HG03442 (cell line): ENCODE results near the gene SLC4A7.
"Not testable (repeated sequence)": the region's sequence is repeated elsewhere in the genome, so short reads cannot be mapped to it uniquely, and the experiment has no call there.

ENCODE experiments used
- ATAC-seq: cut with Tn5 transposase; IDR thresholded peaks from one replicate; pipeline ENCODE4 v1.9.1; 2021; ENCODE audit warnings: mild to moderate bottlenecking, moderate library complexity; ENCODE audit not compliant: unreplicated experiment

The SLC4A7 gene

DNA sequence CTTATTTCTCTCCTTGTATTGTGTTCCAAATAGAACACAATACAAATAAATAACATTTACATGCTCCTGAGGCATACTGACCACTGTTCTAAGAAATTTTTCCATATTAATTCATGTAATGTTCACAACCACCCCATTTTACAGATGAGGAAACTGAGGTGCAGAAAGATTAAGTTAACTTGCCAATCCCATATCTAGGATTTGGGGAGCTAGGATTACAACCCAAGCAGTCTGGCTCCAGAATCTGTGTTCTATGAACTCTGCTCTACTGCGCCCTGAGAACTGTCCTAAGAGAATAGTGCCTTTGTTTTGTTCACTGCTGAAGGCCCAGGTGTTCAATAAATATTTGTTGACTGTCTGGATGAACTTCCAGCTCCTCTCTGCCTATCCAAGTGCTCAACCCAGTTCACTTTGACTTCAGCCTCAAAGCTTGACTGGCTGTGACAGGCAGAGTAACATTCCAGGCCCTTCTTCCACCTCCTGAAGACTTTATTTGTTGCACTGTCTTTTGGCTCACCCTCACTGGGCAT, 118.1 kb downstream of the SLC4A7 start:
- no peak for ATAC-seq

DNA sequence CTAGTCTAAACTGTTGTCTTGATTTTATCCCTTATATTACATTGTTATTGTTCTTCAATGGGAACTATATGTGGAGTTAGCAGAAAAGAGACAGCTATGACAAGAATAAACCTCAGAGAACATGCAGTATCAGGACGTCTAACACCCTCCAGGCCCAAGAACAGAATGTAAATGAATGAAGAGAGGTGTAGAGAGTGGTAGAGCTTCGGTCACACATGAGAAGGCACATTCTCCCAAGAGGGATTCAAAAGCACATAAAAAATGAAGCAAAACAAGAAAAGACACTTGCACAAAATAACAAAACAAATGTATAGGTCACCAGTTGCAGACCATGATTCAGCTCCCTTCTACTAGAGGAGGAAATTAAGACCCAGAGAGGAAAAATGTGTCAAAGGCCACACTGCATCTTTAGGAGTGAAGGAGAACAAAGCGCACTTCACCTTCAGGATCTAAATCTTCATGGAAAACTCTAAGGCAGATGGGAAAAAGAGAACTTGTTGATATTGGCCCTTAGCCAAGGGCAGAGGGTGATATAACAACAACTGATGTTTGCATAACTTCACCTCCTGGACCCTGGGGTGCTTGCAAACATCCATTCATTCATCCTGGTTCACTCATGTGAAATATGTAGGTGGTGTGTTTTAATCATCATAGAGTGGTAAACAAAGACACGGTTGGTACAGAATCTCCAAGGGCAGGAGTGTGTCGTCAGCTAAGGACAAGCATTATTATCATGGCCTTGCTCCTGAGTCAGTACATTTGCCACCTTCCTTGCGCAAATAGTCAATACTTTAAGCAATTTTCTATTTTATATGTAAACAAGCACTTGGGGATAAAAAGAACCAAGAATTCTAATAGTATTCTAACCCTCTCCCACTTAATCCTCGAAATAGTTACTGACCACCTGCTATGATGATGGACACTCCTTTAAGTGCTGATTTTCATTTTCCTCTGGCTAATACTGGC, 123.8 kb downstream of the SLC4A7 start:
- ATAC-seq = peak; percentile 38

DNA sequence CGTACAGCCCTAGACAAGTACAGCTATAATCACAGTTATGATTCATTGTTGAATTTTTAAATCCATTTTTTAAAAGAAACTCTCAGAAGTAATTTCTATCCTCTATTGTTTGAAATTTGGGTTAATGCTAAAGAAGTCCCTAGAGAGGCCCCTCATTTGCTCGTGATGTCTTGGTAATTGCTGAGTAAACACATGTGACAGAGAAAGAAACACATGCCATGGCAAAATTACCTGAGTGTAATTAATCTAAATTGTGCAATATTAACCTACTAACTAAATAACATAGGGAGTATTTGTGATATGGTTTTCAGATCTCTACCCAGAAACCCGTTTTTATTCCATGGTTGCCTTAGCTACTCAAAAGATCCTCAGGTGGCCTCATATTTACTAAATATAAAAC, 125.8 kb downstream of the SLC4A7 start:
- no peak for ATAC-seq

DNA sequence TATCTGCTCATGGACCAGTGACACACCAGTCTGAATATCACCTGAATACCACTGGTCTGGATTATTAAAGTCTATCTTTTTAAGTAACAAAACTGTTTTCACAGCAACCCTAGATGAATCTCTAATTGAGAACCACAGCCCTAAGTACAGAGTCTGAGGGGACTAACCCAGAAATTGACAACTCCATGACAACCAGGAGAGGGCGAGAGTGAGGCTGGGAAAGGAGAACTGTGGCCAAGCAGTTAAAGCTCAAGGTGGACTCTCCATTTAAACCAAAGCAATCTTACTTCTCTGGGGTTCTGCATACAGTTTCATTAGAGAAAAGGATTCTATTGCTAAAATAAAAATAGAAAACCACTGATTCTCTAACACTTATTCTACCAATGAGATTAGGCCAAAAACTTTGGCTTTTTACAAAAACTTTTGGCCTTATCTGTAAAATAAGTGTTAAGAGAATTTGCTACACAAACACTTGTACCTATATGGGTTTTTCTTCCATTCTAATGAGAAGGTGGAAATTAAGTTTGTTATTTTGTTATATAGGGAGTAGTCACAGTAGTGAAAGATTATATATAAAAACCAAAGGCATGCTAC, 126.4 kb downstream of the SLC4A7 start:
- ATAC-seq = peak; percentile 97

DNA sequence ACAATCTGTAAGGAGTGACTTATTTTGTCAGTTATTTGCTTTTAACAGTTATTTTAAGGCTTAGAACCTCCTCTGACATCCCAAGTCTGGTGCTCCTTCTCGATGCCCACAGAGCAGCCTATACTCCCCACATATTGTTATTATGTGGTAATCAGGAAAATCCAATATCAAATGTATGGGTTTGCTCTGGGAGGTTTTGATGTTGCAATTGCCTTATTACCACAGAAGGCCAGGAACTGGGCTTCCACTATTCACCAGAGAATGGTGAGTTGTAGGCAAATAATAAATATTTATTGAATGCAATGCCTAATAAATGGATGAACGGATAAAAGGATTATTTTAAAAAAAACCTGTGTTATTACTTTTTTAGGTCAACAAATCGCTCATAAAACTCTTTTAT, 127.2 kb downstream of the SLC4A7 start:
- ATAC-seq = no peak

DNA sequence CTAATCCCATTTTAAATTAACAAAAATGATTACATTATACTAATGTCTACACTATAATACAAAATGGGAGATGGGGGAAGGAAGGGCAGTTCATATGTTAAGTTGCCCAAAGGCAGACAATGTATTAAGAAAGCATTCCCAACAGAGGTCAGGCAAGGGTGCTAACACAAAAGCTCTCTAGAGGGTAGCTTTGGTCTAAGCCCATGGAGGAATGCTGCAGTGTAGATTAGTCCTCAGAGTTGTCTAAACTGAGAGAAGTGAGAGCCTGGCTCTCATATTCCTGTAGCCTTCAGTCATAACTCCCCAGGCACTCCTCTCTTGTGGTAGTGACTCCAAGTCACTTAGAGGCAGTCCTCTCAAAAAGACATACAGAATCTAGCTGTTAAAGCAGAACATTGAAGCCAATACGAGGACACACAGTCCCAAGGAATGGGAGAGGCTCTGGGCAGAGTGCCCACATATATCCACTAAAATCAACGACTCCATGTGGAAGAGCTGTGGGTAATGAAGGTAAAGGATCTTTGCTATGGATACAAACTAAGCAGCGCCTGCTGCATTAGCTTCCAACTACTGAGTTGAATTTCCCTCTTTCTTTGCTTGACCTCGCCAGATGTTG, 129.5 kb downstream of the SLC4A7 start:
- ATAC-seq = no peak

DNA sequence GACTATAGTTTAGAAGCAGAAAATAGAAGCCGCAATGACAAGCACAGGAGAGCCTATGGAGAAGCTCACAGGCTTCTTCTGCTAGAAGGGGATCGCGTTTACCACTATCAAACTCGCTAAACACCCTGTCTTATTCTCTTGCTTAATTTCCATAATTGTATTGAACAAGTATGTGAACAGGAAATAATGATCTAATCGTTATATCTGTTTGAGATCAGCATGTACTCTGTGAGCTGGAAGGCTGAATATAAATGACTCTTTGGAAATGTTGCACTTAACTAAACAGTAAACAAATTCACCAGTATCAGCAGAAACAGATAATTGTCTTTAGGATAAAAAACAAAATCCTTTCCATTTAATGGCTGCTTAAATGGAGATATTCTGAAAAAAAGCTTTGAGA, 130.0 kb downstream of the SLC4A7 start:
- no peak for ATAC-seq

DNA sequence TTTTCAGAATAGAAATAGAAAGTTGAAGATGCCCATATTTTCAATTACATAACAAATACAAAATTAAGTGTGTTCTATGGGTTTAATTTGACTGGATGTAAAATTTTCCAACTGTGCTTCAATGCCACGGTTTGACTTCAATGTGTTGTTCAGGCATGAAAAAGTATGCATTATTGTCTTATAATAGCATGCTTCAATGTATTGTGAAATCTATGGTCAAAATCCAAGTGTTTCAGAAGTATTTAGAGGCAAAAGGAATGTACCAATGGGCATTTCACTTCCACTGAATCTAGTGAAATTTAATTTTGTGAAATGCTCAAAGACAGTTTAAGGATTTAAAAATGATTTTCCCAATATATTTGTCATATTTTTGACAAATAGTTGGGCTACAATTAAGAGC, 131.0 kb downstream of the SLC4A7 start:
- ATAC-seq = no peak

DNA sequence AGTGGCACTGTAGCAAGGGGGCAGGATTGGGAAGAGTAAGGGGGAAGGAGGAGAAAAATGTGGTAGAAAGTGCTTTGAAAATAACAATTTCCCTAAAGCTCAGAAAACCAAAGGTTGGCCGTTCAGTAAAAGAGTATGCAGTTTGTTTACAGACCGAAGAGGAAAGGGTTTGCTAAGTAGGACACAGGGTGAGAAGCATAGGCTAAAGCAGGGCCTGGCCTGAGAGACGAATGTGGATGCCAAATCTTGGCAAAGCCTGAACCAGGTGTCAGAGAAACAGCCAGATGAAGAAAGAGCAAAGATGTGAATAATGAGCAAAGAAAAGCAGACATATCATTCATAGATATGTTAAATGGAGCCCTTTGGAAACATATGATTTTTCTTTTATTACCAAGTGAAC, 132.1 kb downstream of the SLC4A7 start:
- no peak for ATAC-seq

DNA sequence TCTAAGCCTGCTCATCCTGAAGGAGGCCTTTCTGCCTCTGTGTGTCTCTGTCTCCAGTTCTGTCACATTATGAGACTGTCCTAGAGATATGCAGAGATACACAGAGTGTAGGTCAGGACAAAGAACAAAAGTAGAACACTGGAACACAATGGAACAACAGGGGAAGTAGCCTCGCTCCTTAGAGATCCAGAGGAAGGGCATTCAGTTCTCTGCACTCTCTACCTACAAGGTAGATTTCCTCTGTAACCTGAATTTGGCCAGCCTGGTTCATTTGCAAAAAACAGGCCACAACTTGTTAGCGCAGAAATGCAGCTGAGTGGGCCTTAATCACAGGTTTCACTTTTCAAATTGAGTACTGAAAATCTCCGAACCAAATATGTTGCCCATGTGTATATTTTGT, 134.4 kb downstream of the SLC4A7 start:
- ATAC-seq = peak; percentile 84

DNA sequence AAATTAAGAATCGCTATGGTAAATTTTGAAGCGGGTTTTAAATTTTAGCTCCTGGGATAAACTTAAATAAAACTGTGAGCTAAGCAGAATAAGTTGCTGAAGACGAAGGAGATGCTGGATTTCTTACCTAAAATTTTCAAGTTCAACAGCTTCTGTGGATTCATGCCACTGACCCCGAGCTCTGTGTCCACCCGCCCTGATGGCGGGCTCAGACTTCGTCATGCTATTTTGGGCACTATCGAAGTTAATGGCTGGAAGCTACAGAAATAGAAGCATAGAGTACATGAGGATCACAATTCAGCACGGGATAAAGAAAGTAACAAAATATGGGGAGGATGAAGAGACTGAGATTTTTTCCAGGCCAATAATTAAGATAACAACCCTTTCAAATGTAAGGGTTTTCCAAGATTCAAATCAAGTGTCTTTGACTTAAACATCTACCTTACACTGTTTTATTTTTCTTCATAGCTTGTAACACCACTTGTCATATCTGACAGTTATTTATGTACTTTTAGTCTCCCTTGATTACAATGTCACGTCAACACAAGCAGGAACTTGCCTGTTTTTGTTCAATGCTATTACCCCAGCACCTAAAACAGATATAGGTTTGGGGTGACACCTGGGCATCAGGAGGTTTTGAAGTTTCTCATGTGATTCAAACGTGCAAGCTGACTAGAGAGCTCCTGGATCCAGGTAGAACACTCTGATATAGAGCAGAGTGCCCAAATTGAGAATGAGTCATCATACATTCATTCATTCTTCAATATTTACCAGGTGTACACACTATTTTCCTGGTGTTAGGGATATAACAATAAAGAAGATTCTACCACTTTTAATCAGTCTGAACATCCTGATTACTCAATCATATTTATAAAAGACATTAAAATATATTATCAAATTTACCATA, 138.0 kb downstream of the SLC4A7 start:
- no peak for ATAC-seq

DNA sequence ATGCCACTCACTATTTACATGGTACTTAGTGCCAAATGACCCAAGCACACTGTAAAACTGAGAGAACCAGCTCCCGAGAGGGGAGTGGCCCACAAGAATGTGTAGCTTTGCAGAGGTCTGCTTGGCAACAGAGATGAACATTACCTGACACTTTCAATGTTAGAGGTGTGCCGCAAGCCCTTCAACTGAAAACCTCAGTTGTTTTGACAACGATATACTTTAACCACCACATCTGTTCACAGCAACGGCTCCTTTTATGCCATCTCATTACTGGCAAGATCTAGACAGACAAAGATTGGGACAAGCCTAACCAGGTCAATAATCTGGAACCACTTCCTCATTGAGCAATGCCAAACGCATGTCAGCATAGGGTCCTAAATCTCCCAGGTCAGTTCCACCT, 138.7 kb downstream of the SLC4A7 start:
- no peak for ATAC-seq

DNA sequence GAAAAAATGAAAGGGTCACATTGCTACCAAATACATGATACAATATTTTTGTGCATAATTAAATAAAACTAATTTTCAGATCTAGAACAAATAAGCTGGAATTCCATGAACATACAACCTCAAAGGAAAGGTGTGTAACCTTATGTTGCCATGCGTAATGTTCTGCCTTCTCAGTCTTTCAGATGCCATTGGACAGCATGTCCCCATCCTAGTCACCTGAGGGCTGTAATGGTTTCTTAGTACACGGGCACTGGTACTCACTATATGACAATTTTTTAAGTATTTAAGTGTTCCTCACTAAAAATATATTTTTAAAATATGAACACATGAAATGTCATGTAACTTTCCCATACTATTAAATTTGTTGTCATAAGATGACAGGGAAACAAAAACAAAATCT, 139.1 kb downstream of the SLC4A7 start:
- ATAC-seq = no peak

DNA sequence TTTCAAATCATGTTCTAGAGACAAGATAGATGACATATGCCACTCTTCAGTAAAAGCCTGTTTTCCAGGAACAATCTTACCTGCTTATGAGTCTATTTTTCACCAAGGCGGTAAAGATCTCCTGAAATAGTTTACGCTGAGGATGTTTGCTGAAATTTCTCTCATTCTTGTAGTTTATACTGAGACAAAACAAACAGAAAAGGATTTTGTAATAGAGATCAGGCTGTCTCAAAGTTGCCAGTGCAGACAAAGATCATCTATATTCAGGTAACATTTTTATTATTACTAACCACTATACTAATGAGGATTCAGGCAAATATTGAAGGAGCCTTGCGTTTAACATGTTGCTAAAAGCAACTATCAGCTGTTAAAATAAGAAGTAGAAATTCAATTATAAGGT, 140.0 kb downstream of the SLC4A7 start:
- ATAC-seq = no peak

DNA sequence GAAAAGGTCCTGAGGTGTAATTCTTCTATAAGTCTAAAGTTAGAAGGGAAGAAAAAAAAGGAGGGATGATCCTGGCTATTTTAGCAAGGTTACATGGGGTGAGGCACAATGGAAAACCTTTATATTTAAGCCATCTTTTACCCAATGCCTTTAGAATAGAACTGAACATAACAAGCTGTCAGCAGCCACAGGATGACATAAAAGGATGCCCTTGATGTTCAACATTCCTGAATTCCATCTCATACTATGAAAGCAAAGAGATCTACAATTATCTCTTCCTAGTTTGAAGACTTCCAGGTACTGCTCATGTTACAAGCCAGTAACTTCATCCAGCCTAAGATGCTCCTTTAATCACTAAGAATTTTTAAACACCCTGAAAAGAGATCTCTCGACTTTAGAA, 141.9 kb downstream of the SLC4A7 start:
- no peak for ATAC-seq

DNA sequence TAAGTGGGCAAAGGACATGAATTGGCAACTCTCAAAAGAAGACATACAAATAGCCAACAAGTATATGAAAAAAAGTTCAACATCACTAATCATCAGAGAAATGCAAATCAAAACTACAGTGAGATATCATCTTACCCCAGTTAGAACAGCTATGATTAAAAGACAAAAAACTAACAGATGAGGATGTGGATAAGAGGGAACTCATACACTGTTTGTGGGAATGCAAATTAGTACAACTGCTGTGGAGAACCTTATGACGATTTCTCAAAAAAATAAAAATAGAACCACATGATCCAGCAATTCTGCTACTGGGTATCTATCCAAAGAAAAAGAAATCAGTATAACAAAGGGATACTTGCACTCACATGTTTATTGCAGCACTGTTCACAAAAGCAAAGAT, 143.7 kb downstream of the SLC4A7 start:
- ATAC-seq = peak; percentile 87

DNA sequence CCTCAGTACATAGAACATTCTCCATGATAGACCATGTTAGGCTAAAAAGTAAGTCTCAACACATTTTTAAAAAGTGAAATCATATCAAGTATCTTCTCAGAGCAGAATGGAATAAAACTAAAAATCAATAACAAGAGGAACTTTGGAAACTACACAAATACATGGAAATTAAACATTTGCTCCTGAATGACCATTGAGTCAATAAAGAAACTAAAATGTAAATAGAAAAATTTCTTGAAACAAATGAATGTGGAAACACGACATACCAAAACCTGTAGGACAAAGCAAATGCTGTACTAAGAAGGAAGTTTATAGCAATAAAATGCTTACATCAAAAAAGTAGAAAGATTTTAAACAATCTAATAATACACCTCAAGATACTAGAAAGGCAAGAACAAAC, 148.6 kb downstream of the SLC4A7 start:
- ATAC-seq = no peak

DNA sequence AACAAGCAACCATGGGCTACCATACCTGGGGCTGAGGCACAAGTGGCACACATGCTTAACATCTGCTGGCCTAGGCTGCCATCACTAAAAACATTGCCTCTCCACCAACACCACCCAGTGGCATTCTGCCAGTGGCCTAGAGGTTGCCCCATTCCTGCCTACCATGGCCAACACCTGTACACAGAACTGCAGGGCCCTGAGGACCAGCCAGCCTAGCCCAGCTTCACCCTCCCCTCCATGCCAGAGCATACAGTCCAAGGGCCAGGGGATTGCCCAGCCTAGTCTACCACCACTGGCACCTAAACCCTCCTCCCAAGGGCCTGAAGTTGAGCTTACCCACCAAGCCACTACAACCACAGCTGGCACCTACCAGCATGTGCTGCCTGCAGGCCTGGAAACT, 150.3 kb downstream of the SLC4A7 start:
- ATAC-seq = no peak

DNA sequence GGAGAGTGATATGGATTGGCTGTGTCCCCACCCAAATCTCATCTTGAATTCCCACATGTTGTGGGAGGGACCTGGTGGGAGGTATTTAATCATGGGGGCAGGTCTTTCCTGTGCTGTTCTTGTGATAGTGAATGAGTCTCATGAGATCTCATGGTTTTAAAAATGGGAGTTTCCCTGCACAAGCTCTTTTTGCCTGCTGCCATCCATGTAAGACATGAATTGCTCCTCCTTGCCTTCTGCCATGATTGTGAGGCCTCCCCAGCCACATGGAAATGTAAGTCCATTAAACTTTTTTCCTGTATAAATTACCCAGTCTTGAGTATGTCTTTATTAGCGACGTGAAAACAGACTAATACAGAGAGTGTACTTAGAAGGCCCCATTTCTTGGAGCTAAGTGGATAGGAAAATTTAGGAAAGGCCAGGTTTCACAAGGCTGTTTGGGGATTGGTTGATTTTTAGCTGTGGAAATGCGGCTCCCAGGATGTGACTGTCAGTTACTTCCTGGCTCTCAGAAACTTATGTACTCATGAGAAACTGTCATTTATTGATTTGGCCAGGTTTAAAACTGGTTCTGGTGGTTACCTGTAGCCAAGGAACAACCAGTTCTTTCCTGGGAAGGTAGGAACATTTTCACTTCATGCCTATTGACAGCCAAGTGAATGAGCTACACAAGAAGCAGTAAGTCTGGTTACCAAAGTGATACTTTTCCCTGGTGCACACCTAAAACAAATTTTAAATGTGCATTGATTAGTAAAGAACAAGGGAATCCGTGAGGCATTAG, 155.0 kb downstream of the SLC4A7 start:
- ATAC-seq = not testable (repeated sequence)
